Activated CD4-positive, alpha-beta T cell treated with anti-CD3 and anti-CD28 coated beads for 36 hours (primary cell): Measurements from ENCODE around the gene NCAM1. TPM values are rescaled to one million over a fixed set of nuclear protein-coding genes. Genes with fewer than 3 reads are reported as not detected.
"Not testable (repeated sequence)": the region's sequence is repeated elsewhere in the genome, so short reads cannot be mapped to it uniquely, and the experiment has no call there.

Source experiments
- ATAC-seq: fragments of 200-7000 bp; cut with Tn5 transposase; one replicate; pipeline ENCODE4 v1.10.0; 2021; ENCODE audit warnings: mild to moderate bottlenecking, moderate library complexity
- CTCF ChIA-PET: fragments of 350-600 bp; sonication (Branson Sonifier 250); formaldehyde crosslinking; loops from one replicate; lab custom pipeline; 2021; ENCODE audit warnings: antibody characterized with exemption; lab: Charles Lee
- POLR2A ChIA-PET: fragments of 350-600 bp; sonication (Branson Sonifier 250); formaldehyde crosslinking; loops from one replicate; lab custom pipeline; 2021; ENCODE audit warnings: antibody characterized with exemption, inconsistent platforms; lab: Charles Lee
- DNase-seq: peaks from one replicate; pipeline ENCODE4 v3.0.0-alpha.2; 2020
- H3K27ac Mint-ChIP-seq: one replicate; pipeline ENCODE4 v1.8.0; 2021; ENCODE audit warnings: mixed read lengths
- H3K27me3 Mint-ChIP-seq: one replicate; pipeline ENCODE4 v1.8.0; 2021; ENCODE audit warnings: mixed read lengths
- H3K36me3 Mint-ChIP-seq: one replicate; pipeline ENCODE4 v1.8.0; 2021; ENCODE audit warnings: low read depth, mixed read lengths
- H3K4me1 Mint-ChIP-seq: one replicate; pipeline ENCODE4 v1.8.0; 2021; ENCODE audit warnings: mixed read lengths
- H3K4me3 Mint-ChIP-seq: one replicate; pipeline ENCODE4 v1.8.0; 2021; ENCODE audit warnings: mild to moderate bottlenecking, moderate library complexity, mixed read lengths
- H3K9me3 Mint-ChIP-seq: one replicate; pipeline ENCODE4 v1.8.0; 2021; ENCODE audit warnings: low read depth, mixed read lengths
- intact Hi-C, 2 experiments: fragments of 100-400 bp; cut with DNase I in 1 of 2; cut with micrococcal nuclease in 1 of 2; formaldehyde crosslinking; loops; one replicate each; pipeline versions ENCODE4 v1.14.2 to v1.15.1; 2022 to 2024; cut with DNase I, micrococcal nuclease
- total RNA-seq, 2 experiments: library from RNA; stranded (reverse); gene quantifications; one replicate each; pipeline ENCODE4 v1.2.3, GENCODE V29; 2021

NCAM1 gene
- under 1 TPM; 0.09 to 0.14 TPM for total RNA-seq

DNA sequence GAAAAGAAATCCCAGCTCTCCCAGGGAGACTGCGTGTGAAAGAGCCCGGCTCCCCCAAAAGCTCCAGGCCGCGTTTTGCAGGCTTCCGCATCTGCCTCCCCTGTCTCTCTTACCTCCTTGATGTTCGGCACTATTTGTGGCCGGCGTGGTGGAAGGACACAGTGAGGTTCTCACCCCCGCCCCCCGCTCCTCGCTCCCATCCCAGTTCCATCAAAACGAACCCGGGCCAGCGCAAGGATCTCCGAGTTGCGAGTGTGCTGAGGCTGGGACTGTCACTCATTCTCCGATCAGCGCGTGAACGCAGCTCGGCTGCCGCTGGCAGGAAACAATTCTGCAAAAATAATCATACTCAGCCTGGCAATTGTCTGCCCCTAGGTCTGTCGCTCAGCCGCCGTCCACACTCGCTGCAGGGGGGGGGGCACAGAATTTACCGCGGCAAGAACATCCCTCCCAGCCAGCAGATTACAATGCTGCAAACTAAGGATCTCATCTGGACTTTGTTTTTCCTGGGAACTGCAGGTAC is at the start of gene NCAM1:
Gene NCAM1 (plus strand): TSS at position 275 of the 523 bp plus-strand sequence.
- intact Hi-C loops = no loop called here
- peaks cover 1% of the 10 kb centered on the region for H3K36me3 Mint-ChIP-seq
- ChIA-PET POLR2A (no interaction called here), CTCF (interaction anchor here (0.6 kb wide), 1 partner anchor 679 kb away, joined by 3 read pairs; no protein-coding TSS in a partner anchor)
- peak; percentile 53 for ATAC-seq
- peak within 1 kb of the TSS; percentile 67 for H3K4me3 Mint-ChIP-seq
- H3K27me3 Mint-ChIP-seq = peaks cover 51% of the 10 kb centered on the region
- DNase-seq = peak; percentile 45
- no peaks in the 10 kb centered on the region for H3K9me3 Mint-ChIP-seq
- no peak within 1 kb of the TSS for H3K27ac Mint-ChIP-seq
- peaks cover 12% of the 10 kb centered on the region for H3K4me1 Mint-ChIP-seq

DNA sequence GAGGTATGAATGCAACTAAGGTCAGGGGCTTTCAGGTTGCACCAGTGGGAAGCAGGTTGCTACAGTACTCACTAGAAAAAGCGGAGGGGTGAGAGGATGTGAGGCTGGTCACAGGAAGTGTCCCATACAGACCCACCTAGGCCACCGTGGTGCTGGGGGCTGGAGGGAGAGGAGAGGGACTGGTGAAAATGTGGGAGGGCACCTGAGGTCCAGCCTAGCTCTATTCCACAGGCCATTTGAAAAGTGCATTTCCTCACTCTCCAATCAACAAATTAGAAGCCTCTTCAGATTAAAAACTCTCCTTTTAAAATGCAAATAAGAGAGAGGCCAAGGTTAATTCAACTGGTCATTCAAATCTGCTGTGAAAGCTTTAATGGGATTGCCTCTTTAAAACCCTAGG is 38.6 kb upstream of the NCAM1 start:
- DNase-seq (no peak), ATAC-seq (no peak)
- Mint-ChIP-seq H3K36me3 (no peaks in the 10 kb centered on the region), H3K27me3 (peaks cover 2% of the 10 kb centered on the region), H3K27ac (no peak overlapping the region), H3K9me3 (peaks cover 2% of the 10 kb centered on the region), H3K4me1 (no peaks in the 10 kb centered on the region), H3K4me3 (no peak overlapping the region)
- intact Hi-C loops = no loop called here
- ChIA-PET CTCF (no interaction called here), POLR2A (no interaction called here)

DNA sequence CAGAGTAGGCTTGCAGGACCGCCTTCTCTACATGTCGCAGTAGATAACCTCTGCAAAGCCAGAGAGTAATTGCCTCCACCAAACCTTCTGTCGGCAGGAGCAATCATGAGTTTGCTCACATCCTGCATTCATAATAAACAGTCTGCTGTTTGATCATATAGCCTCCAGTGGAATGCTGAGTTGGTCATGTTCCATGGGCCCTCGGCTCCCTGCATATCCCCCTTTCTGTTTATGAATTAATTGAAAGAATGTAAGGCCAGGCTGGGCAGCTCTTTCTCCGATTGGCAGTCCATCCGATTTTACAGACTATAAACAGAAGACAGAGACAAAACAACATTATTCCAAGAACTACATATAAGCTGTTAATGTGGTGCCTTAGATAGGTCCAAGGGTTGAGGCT is 36.4 kb upstream of the NCAM1 start:
- H3K27ac Mint-ChIP-seq, H3K36me3 Mint-ChIP-seq, H3K9me3 Mint-ChIP-seq, DNase-seq, H3K4me1 Mint-ChIP-seq, ATAC-seq, H3K4me3 Mint-ChIP-seq, CTCF ChIA-PET, intact Hi-C loops, H3K27me3 Mint-ChIP-seq, POLR2A ChIA-PET: not testable (repeated sequence)

GRCh38 chr11:112925516-112926310 is 35.5 kb upstream of the NCAM1 start:
- no peaks in the 10 kb centered on the region for H3K9me3 Mint-ChIP-seq
- peaks cover 5% of the 10 kb centered on the region for H3K27me3 Mint-ChIP-seq
- no peak overlapping the region for H3K4me3 Mint-ChIP-seq
- CTCF ChIA-PET = no interaction called here
- no peaks in the 10 kb centered on the region for H3K4me1 Mint-ChIP-seq
- H3K27ac Mint-ChIP-seq = no peak overlapping the region
- ATAC-seq (no peak), DNase-seq (no peak)
- POLR2A ChIA-PET = no interaction called here
- H3K36me3 Mint-ChIP-seq = no peaks in the 10 kb centered on the region
- intact Hi-C loops = no loop called here

DNA sequence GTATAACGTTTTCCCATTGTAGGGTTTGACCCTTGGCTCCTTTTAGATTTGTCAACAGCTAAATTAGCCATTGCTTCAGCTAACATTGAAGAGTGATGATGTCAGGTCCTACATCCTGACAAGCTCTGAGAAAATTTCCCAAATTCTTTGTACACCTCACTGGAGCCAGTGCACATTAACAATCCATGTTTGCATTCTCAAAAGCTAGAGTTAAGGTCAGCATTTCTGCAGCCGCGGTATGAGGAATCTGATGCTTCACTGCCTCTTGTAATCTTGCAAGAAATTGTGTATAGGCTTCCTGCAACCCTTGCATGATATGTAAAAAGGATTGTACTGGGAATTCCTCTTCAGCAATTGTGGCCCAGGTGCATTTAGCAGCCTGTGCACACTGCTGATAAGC is 33.1 kb upstream of the NCAM1 start:
- no peaks in the 10 kb centered on the region for H3K9me3 Mint-ChIP-seq
- POLR2A ChIA-PET = no interaction called here

GRCh38 chr11:112929432-112929831 is 31.8 kb upstream of the NCAM1 start:
- DNase-seq (no peak), ATAC-seq (no peak)
- Mint-ChIP-seq H3K4me1 (no peaks in the 10 kb centered on the region), H3K4me3 (no peak overlapping the region), H3K27ac (no peak overlapping the region), H3K9me3 (no peaks in the 10 kb centered on the region), H3K27me3 (peaks cover 12% of the 10 kb centered on the region), H3K36me3 (no peaks in the 10 kb centered on the region)
- POLR2A ChIA-PET = no interaction called here
- CTCF ChIA-PET = no interaction called here
- intact Hi-C loops = no loop called here

More for the DNA sequence above, 33.1 kb upstream of the NCAM1 start:
- no peak overlapping the region for H3K4me3 Mint-ChIP-seq
- intact Hi-C loops = no loop called here
- no peak overlapping the region for H3K27ac Mint-ChIP-seq
- ATAC-seq (no peak), DNase-seq (no peak)
- H3K27me3 Mint-ChIP-seq = peaks cover 7% of the 10 kb centered on the region
- CTCF ChIA-PET = interaction anchor here (0.8 kb wide), 1 partner anchor 377 kb away, joined by 3 read pairs; no protein-coding TSS in a partner anchor
- H3K4me1 Mint-ChIP-seq = no peaks in the 10 kb centered on the region
- H3K36me3 Mint-ChIP-seq = no peaks in the 10 kb centered on the region

DNA sequence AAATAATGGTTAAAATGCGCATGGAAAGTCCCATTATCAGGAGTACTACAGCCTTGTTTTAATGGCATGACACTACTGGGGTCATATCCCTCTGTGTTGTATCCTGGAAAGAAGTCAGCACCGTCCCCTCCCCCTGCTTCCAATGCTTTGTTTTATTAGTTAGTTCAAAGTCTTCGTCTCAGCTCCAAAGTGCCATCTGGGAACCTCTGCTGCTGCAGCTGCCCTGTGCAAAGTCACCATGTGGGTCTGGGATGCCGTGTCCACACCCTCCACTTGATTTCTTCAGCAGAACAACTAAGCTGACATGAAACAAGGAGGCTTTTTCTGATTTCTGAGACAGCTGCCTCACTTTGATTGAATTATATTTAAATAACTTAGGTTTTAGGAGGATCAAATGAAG is 29.5 kb upstream of the NCAM1 start:
- no peak for DNase-seq
- Mint-ChIP-seq H3K27me3 (peaks cover 12% of the 10 kb centered on the region), H3K9me3 (no peaks in the 10 kb centered on the region), H3K36me3 (no peaks in the 10 kb centered on the region), H3K4me1 (no peaks in the 10 kb centered on the region), H3K27ac (no peak overlapping the region), H3K4me3 (no peak overlapping the region)
- ATAC-seq = no peak
- CTCF ChIA-PET = no interaction called here
- POLR2A ChIA-PET = no interaction called here
- intact Hi-C loops = no loop called here

DNA sequence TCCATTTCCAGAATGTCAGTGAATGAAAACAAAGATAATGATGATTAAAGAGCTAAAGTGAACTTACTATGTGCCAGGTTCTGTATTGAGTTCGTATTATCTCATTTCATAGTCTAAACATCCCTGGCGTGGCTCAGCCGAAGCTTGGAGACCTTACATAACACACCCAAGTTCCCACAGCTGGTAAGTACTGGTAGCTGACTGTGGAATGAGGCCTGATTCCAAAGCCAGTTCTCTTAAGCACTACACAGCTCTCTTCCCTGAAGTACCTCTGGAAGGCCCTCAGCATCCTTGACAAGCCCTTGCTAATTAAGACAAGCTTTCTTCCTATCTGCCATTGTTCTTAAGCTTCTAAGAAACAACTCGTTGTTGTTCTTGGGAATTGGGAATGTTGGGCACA is 28.6 kb upstream of the NCAM1 start:
- ChIA-PET CTCF (interaction anchor here (0.8 kb wide), 1 partner anchor 14 kb away, joined by 3 read pairs; no protein-coding TSS in a partner anchor), POLR2A (no interaction called here)
- Mint-ChIP-seq H3K27me3 (peaks cover 12% of the 10 kb centered on the region), H3K36me3 (no peaks in the 10 kb centered on the region), H3K27ac (no peak overlapping the region), H3K4me1 (no peaks in the 10 kb centered on the region), H3K9me3 (no peaks in the 10 kb centered on the region), H3K4me3 (no peak overlapping the region)
- ATAC-seq = no peak
- intact Hi-C loops = no loop called here
- DNase-seq = no peak

DNA sequence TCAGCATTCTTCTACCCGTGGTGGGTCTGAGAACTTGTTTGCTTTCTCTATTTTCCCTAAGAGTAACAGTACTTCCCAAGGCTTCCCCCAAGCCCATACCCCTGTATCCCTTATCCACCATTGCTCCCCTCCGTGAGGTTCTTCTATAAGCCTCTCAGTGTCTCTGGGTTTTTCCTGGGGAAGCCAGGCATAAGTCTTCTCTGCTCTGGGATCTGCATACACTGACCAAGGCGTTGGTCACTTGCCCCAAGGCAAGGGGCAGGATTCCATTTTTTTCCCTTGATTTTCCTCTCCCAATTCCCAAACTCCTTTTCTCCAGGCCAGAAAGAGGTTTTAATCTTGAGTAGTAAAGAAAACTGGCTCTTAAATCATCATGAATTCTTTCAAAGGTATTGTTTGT is 27.2 kb upstream of the NCAM1 start:
- H3K27me3 Mint-ChIP-seq = peaks cover 18% of the 10 kb centered on the region
- ChIA-PET CTCF (no interaction called here), POLR2A (no interaction called here)
- intact Hi-C loops = no loop called here
- no peaks in the 10 kb centered on the region for H3K9me3 Mint-ChIP-seq
- DNase-seq (no peak), ATAC-seq (no peak)
- H3K36me3 Mint-ChIP-seq = no peaks in the 10 kb centered on the region
- H3K4me3 Mint-ChIP-seq = no peak overlapping the region
- H3K27ac Mint-ChIP-seq = no peak overlapping the region
- H3K4me1 Mint-ChIP-seq = no peaks in the 10 kb centered on the region

- intact Hi-C loops = no loop called here
- Mint-ChIP-seq H3K27ac (no peak overlapping the region), H3K27me3 (peaks cover 21% of the 10 kb centered on the region), H3K9me3 (no peaks in the 10 kb centered on the region), H3K4me3 (no peak overlapping the region), H3K36me3 (no peaks in the 10 kb centered on the region), H3K4me1 (no peaks in the 10 kb centered on the region)
- ChIA-PET POLR2A (no interaction called here), CTCF (no interaction called here)
- ATAC-seq = no peak
- no peak for DNase-seq
Observed at GRCh38 chr11:112941104-112941503, 20.1 kb upstream of the NCAM1 start.

- H3K4me3 Mint-ChIP-seq = no peak overlapping the region
- intact Hi-C loops = no loop called here
- H3K9me3 Mint-ChIP-seq = no peaks in the 10 kb centered on the region
- peaks cover 22% of the 10 kb centered on the region for H3K27me3 Mint-ChIP-seq
- H3K27ac Mint-ChIP-seq = no peak overlapping the region
- no peaks in the 10 kb centered on the region for H3K36me3 Mint-ChIP-seq
- ChIA-PET CTCF (no interaction called here), POLR2A (no interaction called here)
- H3K4me1 Mint-ChIP-seq = no peaks in the 10 kb centered on the region
- DNase-seq = no peak
- no peak for ATAC-seq
Observed at GRCh38 chr11:112942966-112943643, 18.1 kb upstream of the NCAM1 start.

- ChIA-PET CTCF (no interaction called here), POLR2A (no interaction called here)
- no peaks in the 10 kb centered on the region for H3K9me3 Mint-ChIP-seq
- H3K27me3 Mint-ChIP-seq = peaks cover 28% of the 10 kb centered on the region
- no peaks in the 10 kb centered on the region for H3K36me3 Mint-ChIP-seq
- no peak overlapping the region for H3K27ac Mint-ChIP-seq
- no peak overlapping the region for H3K4me3 Mint-ChIP-seq
- DNase-seq (no peak), ATAC-seq (no peak)
- intact Hi-C loops = no loop called here
- no peaks in the 10 kb centered on the region for H3K4me1 Mint-ChIP-seq
Observed at GRCh38 chr11:112946866-112947265, 14.4 kb upstream of the NCAM1 start.
